ENCODE data around the gene ELAVL1. TPM values are rescaled to one million over a fixed set of nuclear protein-coding genes. Genes with fewer than 3 reads are reported as not detected.

Gene ELAVL1
- total RNA-seq, 1 donor from 2014 or later = 116 TPM

DNA sequence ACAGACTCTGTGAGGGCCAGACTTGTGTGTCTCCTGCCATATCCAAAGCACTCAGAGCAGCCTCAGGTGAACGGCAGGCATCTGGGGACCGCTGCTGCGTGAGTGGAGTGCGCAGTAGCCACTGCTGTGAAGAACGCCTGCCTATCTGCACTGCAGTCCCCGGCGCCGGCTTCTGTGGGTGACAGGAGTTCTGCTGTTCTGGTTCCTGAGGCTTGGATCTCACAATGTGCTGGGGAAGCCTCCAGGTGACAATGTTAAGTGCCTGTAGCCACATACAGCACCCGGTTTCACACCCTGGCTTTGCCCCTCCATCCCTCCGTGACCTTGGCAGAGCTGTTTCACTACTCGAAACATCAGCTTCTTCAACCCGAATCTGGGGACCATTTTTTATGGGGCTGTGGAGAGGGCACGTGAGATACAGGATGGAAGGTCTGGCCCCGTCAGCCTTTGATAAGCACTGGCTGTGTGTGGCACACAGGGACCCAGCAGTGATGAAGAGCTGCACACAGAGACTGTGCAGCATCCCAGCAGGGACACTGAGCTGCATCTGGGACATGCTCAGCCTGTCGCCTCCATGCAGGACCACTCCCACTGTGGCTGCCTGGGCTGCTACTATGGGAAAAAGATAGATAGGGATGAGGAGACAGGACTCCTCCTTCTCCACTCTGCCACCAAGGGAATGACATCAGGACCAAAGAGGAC, 28.3 kb downstream of the ELAVL1 start:
- Mint-ChIP-seq H3K27ac (no peak overlapping the region), H3K36me3 (peaks cover 26% of the 10 kb centered on the region), H3K9me3 (no peaks in the 10 kb centered on the region)

DNA sequence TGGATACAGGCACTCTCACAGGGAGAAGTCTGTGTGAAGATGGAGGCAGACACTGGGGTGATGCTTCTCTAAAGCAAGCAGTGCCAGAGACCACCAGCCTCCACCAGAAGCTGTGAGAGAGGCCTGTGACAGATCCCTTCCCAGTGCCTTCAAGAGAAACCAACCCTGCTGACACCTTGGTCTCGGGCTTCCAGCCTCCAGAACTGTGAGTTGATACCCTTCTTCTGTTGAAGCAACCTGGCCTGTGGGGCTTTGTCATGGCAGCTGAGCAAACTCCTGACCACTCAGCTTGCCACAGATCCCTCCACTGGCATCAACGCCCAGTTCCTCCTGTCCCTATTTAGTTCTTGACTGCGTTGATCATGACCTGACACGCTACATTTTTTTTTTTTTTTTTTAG, 29.0 kb downstream of the ELAVL1 start:
- no peak for DNase-seq (ENCODE audit: low spot score in 2 of 2, unreplicated experiment in 2 of 2)
- no peak overlapping the region for H3K27ac Mint-ChIP-seq
- H3K27me3 Mint-ChIP-seq (ENCODE audit: low read depth) = no peaks in the 10 kb centered on the region
- H3K4me3 Mint-ChIP-seq = no peak overlapping the region
- peaks cover 22% of the 10 kb centered on the region for H3K36me3 Mint-ChIP-seq
- TF ChIP-seq, protein P1, sequence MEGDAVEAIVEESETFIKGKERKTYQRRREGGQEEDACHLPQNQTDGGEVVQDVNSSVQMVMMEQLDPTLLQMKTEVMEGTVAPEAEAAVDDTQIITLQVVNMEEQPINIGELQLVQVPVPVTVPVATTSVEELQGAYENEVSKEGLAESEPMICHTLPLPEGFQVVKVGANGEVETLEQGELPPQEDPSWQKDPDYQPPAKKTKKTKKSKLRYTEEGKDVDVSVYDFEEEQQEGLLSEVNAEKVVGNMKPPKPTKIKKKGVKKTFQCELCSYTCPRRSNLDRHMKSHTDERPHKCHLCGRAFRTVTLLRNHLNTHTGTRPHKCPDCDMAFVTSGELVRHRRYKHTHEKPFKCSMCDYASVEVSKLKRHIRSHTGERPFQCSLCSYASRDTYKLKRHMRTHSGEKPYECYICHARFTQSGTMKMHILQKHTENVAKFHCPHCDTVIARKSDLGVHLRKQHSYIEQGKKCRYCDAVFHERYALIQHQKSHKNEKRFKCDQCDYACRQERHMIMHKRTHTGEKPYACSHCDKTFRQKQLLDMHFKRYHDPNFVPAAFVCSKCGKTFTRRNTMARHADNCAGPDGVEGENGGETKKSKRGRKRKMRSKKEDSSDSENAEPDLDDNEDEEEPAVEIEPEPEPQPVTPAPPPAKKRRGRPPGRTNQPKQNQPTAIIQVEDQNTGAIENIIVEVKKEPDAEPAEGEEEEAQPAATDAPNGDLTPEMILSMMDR (IDR thresholded peaks at IDR 0.05; ENCODE audit: unreplicated experiment) = no peak
- H3K9me3 Mint-ChIP-seq = no peaks in the 10 kb centered on the region
- H3K4me1 Mint-ChIP-seq = no peaks in the 10 kb centered on the region

More for the DNA sequence above, 28.3 kb downstream of the ELAVL1 start:
- H3K4me1 Mint-ChIP-seq = no peaks in the 10 kb centered on the region
- no peak overlapping the region for H3K4me3 Mint-ChIP-seq
- TF ChIP-seq, protein P1 (IDR thresholded peaks at IDR 0.05; ENCODE audit: unreplicated experiment) = no peak
- H3K27me3 Mint-ChIP-seq (ENCODE audit: low read depth) = no peaks in the 10 kb centered on the region
- no peak for DNase-seq (ENCODE audit: low spot score in 2 of 2, unreplicated experiment in 2 of 2)

DNA sequence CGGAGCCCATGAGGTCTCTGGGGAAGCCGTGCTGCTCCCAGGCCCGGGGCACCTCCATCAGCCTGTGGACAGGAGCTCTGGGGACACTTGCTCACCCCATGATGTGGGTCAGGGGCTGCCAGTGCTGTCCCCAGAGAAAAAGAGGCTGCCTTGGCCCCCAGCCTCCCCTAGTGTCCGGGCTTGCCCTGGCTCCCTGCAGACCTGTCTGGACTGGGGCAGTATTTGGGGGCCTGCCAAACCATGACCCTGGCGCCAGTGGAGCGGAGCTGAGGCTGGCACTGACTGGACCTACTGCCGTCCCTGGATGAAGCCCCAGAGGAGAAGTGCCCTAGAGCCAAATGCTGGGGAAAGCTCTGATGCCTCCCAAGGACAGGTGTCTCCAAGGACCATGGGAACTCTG, 30.4 kb downstream of the ELAVL1 start:
- Mint-ChIP-seq H3K4me1 (no peaks in the 10 kb centered on the region), H3K27ac (no peak overlapping the region), H3K9me3 (no peaks in the 10 kb centered on the region), H3K4me3 (no peak overlapping the region), H3K27me3 (ENCODE audit: low read depth) (no peaks in the 10 kb centered on the region), H3K36me3 (peaks cover 25% of the 10 kb centered on the region)
- no peak for DNase-seq (ENCODE audit: low spot score in 2 of 2, unreplicated experiment in 2 of 2)
- TF ChIP-seq, protein P1 (IDR thresholded peaks at IDR 0.05; ENCODE audit: unreplicated experiment) = no peak

DNA sequence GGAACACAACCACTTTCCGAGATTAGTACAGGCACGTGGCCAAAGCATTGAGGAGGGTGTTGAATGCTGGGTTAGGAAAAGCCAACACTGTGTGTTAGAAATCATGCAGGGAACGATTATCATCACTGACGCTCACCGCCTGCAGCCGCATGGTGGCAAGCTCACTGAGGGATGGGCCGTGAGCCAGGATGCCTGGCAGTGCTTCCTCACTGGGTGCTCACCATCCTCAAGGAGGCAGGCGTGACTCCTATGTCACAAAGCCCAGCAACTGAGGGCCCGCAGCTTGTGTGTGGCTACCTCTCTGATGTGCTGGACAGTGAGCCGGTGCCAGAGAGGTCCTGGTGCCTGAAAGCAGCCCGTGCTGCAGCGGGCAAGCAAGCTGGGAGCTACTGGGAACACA, 31.6 kb downstream of the ELAVL1 start:
- Mint-ChIP-seq H3K4me1 (no peaks in the 10 kb centered on the region), H3K27ac (no peak overlapping the region), H3K4me3 (no peak overlapping the region), H3K36me3 (peaks cover 25% of the 10 kb centered on the region), H3K9me3 (no peaks in the 10 kb centered on the region), H3K27me3 (ENCODE audit: low read depth) (no peaks in the 10 kb centered on the region)
- no peak for DNase-seq (ENCODE audit: low spot score in 2 of 2, unreplicated experiment in 2 of 2)
- TF ChIP-seq, protein P1 (IDR thresholded peaks at IDR 0.05; ENCODE audit: unreplicated experiment) = no peak

DNA sequence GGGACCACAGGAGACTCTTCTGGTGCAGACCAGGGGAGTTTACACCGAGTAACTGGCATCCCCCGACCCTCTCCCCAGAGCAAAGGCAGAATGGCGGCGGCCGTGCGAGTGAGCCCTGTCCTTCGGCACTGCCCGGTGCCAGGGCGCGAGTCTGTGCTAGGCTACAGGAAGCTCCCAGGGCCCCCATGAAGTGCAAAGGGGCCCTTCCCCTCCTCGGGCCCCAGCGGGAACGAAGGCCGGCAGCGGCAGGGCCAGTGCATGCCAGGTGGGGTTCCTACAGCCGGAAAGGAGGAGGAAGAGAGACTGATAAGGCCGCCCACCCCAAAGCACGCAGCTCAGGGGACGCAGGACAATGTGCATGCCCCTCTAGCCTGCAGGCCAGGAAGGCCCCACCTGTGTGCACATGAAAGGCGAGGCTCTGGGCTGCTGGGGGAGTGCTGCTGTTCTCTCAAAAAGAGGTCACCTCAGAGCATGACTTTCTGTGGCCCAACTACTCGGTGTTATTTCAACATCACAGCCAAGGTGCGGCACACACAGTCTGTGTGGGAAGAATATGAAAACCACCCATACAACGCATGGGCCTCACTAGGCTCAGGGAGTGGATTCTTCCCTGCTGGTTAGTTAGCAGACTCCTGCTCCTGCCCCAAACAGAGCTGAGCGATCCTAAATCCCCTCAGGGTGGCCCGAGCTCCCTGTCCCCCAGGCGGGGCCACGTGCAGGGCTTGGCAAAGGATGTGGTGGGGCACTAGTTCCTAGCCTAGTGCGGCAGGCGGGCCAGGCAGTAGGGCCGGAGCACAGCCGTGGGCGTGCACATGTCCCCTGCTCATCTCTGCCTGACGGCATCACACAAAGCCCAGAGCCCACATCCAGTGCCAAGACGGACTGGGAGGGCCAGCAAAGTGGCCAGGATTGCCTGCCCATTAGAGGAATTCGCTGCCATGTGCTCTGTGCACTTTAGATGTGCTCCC, 33.6 kb downstream of the ELAVL1 start:
- H3K4me3 Mint-ChIP-seq = no peak overlapping the region
- no peaks in the 10 kb centered on the region for H3K27me3 Mint-ChIP-seq (ENCODE audit: low read depth)
- H3K4me1 Mint-ChIP-seq = no peaks in the 10 kb centered on the region
- no peak for DNase-seq (ENCODE audit: low spot score in 2 of 2, unreplicated experiment in 2 of 2)
- peaks cover 30% of the 10 kb centered on the region for H3K36me3 Mint-ChIP-seq
- H3K9me3 Mint-ChIP-seq = no peaks in the 10 kb centered on the region
- TF ChIP-seq, protein P1 (IDR thresholded peaks at IDR 0.05; ENCODE audit: unreplicated experiment) = no peak
- no peak overlapping the region for H3K27ac Mint-ChIP-seq
